ENCODE results near the gene HSPB1.

The HSPB1 gene

GRCh38 chr7:76259124-76260093 is 43.1 kb upstream of the HSPB1 start:
- Histone ChIP-seq H3K36me3 (ENCODE audit: insufficient read depth, low read length) (no peaks in the 10 kb centered on the region), H4K20me1 (ENCODE audit: insufficient read depth, low read length) (no peaks in the 10 kb centered on the region), H3K9me3 (ENCODE audit: insufficient read depth, low read length, severe bottlenecking) (no peaks in the 10 kb centered on the region), H3K79me2 (ENCODE audit: insufficient read depth, low read length) (no peaks in the 10 kb centered on the region), H3K4me2 (ENCODE audit: insufficient read depth, low read length) (no peak overlapping the region), H3K9ac (ENCODE audit: low read depth, low read length) (no peak overlapping the region), H3K4me1 (ENCODE audit: insufficient read depth, low read length) (no peaks in the 10 kb centered on the region), H3K27ac (ENCODE audit: low read length) (no peak overlapping the region), H3K4me3 (ENCODE audit: low read depth in 1 of 2, low read length in 2 of 2) (no peak overlapping the region), H2AFZ (ENCODE audit: low read depth, low read length) (no peak overlapping the region), H3K27me3 (ENCODE audit: insufficient read depth, low read length, poor library complexity) (no peaks in the 10 kb centered on the region)
- ATAC-seq (ENCODE audit: insufficient read depth, low read depth): no peak
- DNase-seq: no peak
- no peak for TF ChIP-seq CTCF (IDR thresholded peaks at IDR 0.05; ENCODE audit: borderline replicate concordance, extremely low read depth, low read length, poor library complexity, severe bottlenecking)
- no peak for TF ChIP-seq EZH2 (IDR thresholded peaks at IDR 0.05; ENCODE audit: borderline replicate concordance, low read depth, low read length, severe bottlenecking)

GRCh38 chr7:76260171-76260703 is 42.2 kb upstream of the HSPB1 start:
- no peak overlapping the region for H3K9ac ChIP-seq (ENCODE audit: low read depth, low read length)
- no peak overlapping the region for H2AFZ ChIP-seq (ENCODE audit: low read depth, low read length)
- ATAC-seq (ENCODE audit: insufficient read depth, low read depth) (peak; percentile 26; the same call in 2 of the 3 replicates), DNase-seq (peak; percentile 29)
- TF ChIP-seq CTCF (IDR thresholded peaks at IDR 0.05; ENCODE audit: borderline replicate concordance, extremely low read depth, low read length, poor library complexity, severe bottlenecking) (no peak), EZH2 (IDR thresholded peaks at IDR 0.05; ENCODE audit: borderline replicate concordance, low read depth, low read length, severe bottlenecking) (no peak)
- no peak overlapping the region for H3K27ac ChIP-seq (ENCODE audit: low read length)
- H3K4me3 ChIP-seq (ENCODE audit: low read depth in 1 of 2, low read length in 2 of 2): no peak overlapping the region
- no peaks in the 10 kb centered on the region for H3K4me1 ChIP-seq (ENCODE audit: insufficient read depth, low read length)
- no peaks in the 10 kb centered on the region for H3K9me3 ChIP-seq (ENCODE audit: insufficient read depth, low read length, severe bottlenecking)
- H3K27me3 ChIP-seq (ENCODE audit: insufficient read depth, low read length, poor library complexity): no peaks in the 10 kb centered on the region
- no peaks in the 10 kb centered on the region for H3K36me3 ChIP-seq (ENCODE audit: insufficient read depth, low read length)
- H3K4me2 ChIP-seq (ENCODE audit: insufficient read depth, low read length): no peak overlapping the region
- H4K20me1 ChIP-seq (ENCODE audit: insufficient read depth, low read length): no peaks in the 10 kb centered on the region
- no peaks in the 10 kb centered on the region for H3K79me2 ChIP-seq (ENCODE audit: insufficient read depth, low read length)

GRCh38 chr7:76261329-76261728 is 41.1 kb upstream of the HSPB1 start:
- H3K9me3 ChIP-seq (ENCODE audit: insufficient read depth, low read length, severe bottlenecking): no peaks in the 10 kb centered on the region
- TF ChIP-seq CTCF (IDR thresholded peaks at IDR 0.05; ENCODE audit: borderline replicate concordance, extremely low read depth, low read length, poor library complexity, severe bottlenecking) (no peak), EZH2 (IDR thresholded peaks at IDR 0.05; ENCODE audit: borderline replicate concordance, low read depth, low read length, severe bottlenecking) (no peak)
- no peaks in the 10 kb centered on the region for H3K36me3 ChIP-seq (ENCODE audit: insufficient read depth, low read length)
- no peaks in the 10 kb centered on the region for H3K79me2 ChIP-seq (ENCODE audit: insufficient read depth, low read length)
- H3K4me3 ChIP-seq (ENCODE audit: low read depth in 1 of 2, low read length in 2 of 2): no peak overlapping the region
- H2AFZ ChIP-seq (ENCODE audit: low read depth, low read length): no peak overlapping the region
- no peak overlapping the region for H3K4me2 ChIP-seq (ENCODE audit: insufficient read depth, low read length)
- no peak overlapping the region for H3K9ac ChIP-seq (ENCODE audit: low read depth, low read length)
- no peaks in the 10 kb centered on the region for H4K20me1 ChIP-seq (ENCODE audit: insufficient read depth, low read length)
- no peak for ATAC-seq (ENCODE audit: insufficient read depth, low read depth)
- DNase-seq: no peak
- no peak overlapping the region for H3K27ac ChIP-seq (ENCODE audit: low read length)
- H3K27me3 ChIP-seq (ENCODE audit: insufficient read depth, low read length, poor library complexity): no peaks in the 10 kb centered on the region
- H3K4me1 ChIP-seq (ENCODE audit: insufficient read depth, low read length): no peaks in the 10 kb centered on the region

Data from DND-41 (cell line).